GM18502 (cell line): ENCODE measurements around the gene TMC1.
"Not testable (repeated sequence)": the region's sequence is repeated elsewhere in the genome, so short reads cannot be mapped to it uniquely, and the experiment has no call there.

Source experiments
- ATAC-seq: cut with Tn5 transposase; IDR thresholded peaks from one replicate; pipeline ENCODE4 v1.9.1; 2021; ENCODE audit warnings: mild to moderate bottlenecking; ENCODE audit not compliant: unreplicated experiment, poor library complexity

Gene TMC1

DNA sequence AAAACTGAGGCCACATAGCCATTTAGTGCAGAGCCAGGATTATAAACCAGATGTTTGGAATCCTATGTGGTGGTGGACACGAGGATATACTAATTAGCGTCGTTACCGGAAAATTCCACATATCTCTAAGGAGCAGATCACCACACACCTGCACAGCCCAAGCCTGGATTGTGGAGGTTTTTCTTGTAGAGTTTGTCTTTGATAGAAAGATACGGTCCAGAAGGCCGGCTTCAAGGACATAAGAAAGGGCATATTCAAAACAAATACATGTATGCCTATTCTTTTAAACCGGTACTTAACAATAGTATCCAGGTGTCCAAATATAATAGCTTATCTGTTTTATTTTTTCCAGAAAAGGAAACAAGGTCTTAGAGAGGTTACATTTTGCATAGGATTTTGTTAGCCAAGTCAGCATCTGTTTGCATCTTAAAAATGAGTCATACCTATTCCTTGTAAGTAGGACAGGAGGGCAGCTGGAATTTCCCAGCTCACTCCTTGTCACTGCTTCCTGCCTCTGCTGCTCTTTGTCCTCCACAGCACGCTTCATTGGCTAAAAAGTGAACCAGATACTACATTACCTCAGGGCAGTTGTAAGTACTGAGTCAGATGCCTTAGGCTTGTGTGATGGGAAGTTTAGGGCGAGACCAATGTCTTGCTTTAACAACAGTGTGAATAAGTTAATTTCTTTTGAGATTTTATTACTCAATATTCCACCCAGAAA, 3.6 kb downstream of the TMC1 start:
- ATAC-seq = peak; percentile 43

DNA sequence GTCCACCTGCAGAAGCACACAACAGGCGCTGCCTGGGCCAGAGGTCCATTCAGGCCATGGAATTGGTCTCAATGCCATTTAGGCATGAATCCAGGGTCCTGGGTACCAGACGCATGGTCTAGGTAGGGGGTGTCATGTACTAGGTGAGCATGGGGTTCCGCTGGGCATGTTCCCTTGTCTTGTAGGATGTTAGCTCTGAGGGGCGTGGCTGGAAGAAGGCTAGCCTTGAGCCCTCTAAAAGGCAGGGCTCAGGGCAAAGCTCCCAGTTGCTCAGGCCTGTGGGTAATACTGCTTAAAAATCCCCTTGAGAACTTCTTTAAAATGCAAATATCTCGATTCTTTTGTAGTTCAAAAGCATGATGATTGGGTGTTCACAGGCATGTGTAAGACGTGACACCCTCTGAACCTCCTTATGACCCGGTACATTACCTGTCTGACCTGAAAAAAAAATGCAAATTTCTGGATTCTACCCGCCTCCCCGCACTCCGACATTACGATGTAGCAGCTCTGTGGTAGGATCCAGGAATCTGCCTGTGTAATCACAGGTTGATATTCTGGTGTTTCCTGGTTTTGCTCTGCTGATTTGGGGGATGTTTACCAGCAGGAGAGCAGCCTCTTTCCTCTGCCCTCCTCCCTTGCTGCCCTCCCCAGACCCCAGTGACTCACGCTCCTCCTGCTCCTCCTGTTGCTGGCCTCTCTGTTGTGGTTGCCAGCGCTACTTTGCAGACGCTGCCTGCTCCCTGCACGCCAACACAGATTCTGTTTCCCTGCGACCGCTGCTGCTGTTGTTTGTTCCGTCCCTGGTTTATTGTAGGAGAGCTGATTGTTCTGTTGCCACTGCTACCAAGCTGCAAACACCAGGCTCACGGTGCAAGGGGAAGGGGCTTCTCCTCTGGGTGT, 5.7 kb downstream of the TMC1 start:
- peak; percentile 84 for ATAC-seq

DNA sequence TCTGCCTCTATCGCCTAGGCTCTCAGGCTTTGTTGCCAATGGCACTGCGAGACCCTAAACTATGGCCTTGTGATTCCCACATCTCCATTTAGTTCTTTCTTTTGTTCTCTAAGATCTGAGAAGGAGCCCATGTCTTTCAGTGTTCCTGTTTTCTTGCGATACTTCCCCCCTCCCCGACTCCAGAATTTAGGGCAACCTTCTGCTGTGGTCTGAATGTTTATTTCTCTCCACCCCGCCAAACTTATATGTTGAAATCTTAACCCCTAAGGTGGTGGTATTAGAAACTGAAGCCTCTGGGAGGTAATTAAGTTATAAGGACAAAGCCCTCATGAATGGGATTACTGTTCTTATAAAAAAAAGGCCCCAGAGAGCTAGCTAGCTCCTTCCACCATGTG, 6.4 kb downstream of the TMC1 start:
- ATAC-seq = no peak

DNA sequence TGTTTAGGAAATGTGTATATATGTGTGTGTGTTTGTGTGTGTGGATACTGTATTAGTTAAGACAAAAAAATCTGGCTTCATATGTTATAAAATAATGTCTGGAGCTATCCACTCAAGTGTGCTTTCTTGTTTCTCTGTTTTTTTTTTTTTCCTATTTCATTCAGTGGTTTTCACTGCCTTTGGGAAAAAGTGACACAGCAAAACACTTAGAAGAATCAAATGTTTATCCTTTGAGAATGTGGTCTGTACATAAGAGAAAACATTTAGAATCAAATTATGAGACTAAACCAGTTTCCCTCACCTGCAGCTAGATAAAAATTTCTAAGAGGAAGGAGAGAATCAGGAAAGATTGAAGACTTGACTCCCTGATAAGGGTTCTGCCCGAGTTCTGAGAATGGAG, 8.1 kb downstream of the TMC1 start:
- no peak for ATAC-seq

DNA sequence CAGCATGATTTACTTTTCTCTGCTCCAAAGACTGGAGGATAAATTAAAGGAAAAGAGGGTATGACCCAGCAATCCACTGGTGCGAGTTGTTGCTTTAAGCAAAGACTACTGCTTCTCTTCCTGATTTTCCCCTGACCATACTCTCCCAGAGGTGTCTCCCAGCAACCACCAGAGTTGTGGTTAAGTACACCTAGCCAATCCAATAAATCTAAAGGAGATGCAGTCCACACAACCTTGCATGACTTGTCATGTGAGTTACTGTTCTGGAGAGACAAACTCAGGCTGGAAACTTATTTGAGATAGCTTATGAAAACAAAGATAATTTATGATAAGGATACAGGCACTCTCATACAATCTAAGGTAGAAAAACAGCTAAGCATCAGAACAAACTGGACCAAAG, 11.9 kb downstream of the TMC1 start:
- no peak for ATAC-seq

DNA sequence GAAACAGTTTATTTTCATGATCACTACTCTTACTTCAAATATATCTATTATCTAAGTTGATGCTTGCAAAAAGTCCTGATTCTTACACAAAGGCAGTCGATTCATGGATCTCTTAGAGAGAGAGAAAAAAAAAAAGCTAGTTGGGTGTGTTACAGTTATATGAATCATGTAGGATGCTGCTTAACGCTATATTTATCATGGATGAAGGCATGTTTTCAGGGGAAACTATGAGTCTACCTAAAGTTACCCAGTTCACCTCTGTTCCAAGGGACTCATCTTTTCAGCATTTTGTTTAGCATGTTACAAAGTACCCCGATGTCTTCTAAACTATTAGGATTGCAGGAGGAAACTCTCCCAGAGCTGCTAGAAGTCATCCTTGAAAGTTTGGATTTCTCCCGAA, 13.5 kb downstream of the TMC1 start:
- ATAC-seq = no peak

DNA sequence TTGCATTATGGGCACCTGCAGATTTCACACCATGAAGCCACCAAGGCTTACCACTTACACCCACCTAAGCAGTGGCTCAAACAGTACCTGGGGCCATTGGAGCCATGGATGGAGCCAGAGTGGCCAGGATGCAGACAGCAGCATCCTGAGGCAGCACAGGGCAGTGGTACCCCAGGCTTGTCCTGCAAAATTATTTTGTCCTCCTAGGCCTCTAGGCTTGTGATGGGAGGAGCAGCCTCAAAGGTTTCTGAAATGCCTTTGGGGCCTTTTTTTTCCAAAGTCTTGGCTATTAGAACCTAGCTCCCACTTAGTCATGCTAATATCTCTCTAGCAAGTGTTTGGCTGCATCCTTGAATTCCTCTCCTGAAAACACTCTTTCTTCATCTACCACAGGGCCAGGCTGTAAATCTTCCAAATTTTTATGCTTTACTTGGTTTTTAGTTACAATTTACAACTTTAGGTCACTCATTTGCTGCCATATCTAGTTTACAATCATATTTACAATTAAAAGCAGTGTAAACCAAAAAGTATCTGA, 15.7 kb downstream of the TMC1 start:
- no peak for ATAC-seq

DNA sequence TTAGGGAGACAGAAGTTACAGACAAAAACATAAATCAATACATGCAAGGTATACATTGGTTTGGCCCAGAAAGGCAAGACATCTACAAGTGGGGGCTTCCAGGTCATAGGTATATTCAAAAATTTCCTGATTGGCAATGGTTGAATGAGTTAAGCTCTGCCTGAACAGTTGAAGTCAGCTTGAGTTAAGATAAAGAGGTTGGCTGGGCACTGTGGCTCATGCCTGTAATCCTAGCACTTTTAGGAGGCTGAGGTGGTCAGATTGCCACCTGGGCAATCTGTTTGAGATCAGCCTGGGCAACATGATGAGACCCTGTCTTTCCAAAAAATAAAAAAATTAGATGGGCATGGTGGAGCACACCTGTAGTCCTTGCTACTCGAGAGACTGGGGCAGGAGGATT, 16.3 kb downstream of the TMC1 start:
- no peak for ATAC-seq

DNA sequence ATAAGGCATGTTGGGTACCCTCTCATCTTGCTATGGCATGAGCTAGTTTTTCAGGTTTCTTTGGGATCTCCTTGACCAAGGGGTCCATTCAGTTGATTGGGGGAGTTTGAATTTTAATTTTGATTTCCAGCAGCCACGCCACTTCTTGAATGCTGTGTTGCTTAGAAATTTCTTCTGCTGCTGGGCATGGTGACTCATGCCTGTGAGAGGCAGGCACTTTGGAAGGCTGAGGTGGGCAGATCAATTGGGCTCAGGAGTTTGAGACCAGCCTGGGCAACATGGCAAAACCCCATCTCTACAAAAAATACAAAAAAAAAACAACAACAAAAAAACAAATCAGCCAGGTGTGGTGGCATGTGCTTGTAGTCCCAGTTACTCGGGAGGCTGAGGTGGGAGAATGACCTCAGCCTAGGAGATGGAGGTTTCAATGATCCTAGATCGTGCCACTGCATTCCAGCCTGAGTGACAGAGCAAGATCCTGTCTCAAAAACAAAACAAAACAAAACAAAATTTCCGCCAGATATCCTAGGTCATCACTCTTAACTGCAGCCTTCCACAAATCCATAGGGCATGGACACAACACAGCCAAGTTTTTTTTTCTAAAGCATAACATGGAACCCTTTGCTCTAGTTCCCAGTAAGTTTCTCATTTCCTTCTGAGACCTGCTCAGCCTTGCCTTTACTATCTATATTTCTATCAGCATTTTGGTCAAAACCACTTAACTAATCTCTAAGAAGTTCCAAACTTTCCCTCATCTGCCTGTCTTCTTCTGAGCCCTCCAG, 17.7 kb downstream of the TMC1 start:
- ATAC-seq = no peak

DNA sequence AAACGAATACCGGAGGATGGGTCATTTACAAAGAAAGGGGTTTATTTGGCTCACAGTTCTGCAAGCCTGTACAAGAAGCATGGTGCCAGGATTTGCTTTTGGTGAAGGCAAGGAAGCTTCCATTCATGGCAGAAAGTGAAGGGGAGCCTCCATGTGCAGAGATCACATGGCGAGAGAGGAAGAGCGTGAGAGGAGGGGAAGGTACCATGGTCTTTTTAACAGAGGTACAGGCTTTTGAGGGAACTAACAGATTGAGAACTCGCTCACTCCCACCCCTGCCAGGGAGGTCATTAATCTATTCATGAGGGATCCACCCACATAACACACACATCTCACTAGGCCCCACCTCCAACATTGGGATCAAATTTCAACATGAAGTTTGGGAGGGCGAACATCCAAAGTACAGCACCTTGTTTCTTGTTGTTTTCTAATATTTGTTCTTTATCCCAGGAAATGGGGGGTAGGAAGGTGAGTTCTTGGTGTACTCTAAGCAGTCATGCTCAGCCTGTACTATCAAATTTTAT, 18.5 kb downstream of the TMC1 start:
- no peak for ATAC-seq

DNA sequence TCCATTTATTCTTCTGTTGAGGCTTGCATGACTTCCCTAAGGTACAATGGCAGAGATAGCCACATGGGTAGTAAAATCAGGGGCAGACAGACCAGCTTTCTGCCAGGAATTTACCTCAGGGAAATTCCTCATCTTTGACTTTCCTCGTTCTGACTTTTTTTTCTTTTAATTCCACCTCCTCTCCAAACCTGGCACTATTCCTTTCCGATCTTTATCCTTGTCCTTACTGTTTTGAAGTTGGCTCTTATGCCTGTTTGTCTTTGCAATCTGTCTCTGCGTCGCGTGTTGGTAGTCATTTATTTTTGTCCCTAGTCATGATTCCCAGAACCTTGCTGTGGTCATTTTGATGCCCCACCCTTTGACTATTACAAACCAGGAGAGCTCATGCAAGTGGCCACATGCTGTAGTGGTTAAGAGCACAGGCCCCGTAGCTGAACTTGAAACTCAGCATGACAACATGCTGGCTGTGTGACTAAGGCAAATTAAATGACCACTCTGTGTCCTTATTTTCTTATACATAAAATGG, 19.0 kb downstream of the TMC1 start:
- ATAC-seq = no peak

DNA sequence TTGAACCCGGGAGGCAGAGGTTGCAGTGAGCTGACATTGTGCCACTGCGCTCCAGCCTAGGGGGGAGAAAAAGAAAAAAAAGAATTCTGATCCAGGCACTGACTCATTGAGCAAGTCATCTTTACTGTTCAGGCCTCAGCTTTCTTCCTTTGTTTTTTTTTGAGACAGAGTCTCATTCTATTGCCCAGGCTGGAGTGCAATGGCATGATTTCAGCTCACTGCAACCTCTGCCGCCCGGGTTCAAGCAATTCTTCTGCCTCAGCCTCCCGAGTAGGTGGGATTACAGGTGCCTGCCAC, 21.1 kb downstream of the TMC1 start:
- not testable (repeated sequence) for ATAC-seq

DNA sequence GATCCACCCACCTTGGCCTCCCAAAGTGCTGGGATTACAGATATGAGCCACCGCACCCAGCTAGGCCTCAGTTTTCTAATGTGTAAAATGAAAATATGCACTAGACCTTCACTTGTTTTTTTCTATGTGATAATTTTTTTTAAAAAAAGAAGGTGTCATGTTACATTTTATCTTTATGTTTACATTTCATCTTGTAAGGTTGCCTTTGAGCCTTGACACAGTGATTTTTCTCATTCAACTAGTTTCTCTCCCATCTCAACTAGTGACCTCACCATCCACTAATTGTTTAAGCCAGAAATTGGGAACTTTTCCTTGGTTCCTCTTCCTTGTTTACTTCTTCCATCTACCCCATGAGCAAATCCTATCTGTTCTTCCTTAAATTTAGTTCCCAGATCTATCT, 21.5 kb downstream of the TMC1 start:
- no peak for ATAC-seq

DNA sequence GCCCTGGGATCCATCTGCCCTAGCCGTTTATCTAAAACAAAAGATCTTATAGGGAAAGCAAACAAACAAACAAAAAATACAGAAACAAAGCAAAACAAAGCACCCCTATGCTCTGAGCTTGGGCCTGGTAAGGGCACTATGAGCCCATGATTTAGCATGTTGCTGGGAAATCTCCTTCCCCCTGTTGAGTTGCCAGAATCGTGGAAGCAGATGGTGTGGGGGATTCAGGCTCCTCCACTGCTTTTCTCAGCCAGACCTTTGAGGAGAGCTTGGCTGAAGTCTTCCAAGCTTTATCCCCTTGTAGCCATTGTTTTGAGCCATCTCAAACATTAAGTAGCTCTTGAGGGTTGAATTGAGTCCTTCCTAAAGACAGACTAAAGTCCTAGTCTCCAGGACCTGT, 29.9 kb downstream of the TMC1 start:
- ATAC-seq = no peak

DNA sequence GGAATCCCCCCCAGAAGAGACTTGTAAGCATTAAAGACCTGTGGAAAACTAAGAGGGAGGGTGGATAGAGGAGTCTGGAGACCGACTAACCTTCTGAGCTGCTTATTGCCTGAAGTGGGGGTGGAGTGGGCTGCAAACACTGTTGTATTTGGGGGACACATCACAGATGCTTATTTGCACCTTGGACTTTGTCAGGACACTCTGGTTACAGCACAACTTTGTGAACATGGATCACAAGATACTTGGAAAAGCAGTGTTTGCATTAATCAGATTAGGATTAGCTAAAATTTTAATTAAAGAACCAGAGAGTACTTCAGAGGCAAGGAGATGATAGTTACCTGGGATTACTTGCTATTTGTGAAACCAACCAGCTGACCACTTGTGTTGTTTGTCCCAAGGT, 30.9 kb downstream of the TMC1 start:
- ATAC-seq = no peak

DNA sequence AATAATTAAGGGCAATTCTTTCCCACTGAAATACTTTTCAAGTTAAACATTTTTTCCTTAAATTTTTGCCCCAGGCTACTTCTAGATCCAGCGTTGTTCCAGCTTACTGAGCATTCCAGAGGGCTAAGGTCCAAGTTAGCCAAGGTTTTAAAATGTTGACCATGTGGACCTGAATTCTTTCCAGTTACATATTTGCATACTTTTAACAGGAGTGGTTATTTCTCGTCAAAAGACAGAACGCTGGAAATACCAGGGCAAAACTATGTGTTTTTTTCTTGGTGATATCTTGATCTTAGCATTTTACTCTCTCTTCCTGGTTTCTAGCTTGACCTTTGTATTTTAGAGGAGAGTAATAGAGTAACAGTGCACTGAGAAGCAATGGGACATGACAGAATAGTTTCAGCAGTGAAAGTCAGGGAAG, 32.8 kb downstream of the TMC1 start:
- ATAC-seq = no peak

DNA sequence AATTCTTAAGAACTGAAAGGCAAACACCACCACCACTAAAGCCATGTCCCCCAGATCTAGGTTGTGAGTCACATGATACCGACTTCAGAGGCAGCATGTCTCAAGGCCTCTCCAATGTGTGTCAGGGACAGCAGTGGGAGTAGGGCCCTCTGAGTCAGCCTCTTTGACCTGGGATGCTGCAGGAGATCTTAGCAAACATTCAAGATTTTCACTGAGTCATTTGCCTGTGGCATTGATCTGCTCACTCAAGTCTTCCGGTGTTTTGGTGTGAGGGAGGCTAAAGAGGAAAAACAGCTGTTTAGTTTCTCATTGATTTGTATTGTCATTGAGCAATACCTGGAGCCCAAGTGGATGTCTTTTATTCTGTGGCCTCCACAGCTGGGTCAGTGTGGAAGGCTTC, 36.1 kb downstream of the TMC1 start:
- ATAC-seq = peak; percentile 58

DNA sequence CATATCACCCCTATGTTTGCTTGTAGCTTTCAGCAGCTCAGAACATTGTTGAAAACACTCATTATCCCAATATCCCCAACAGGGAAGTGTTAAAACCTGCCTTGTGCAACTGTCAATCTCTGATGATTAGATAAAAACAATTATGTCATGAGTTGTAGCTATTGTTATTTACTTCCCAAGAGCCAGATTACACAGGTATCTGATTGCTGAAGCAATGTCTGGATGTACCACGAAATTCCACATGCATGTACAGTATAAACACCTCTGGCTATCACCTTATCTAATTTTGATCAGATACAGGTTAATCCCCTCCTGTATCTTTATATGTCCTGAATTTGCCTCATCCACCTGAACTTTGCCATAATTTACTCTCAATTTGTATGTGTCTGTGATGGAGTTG, 38.7 kb downstream of the TMC1 start:
- no peak for ATAC-seq

DNA sequence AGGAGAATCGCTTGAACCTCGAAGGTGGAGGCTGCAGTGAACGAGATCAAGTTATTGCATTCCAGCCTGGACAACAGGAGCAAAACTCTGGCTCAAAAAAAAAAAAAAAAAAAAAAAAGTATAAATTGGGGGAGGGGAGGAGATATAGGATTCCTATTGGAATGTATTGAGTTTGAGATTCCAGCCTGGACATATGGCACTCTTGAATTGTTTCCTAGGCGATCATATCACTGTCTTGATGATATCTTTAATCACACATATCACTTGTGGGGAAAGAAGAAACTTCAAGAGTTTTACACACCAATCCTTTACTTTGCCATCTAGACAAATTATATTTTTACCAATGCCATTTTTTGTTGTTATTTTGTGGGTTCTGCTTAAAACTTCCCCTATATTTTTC, 42.4 kb downstream of the TMC1 start:
- ATAC-seq = no peak

DNA sequence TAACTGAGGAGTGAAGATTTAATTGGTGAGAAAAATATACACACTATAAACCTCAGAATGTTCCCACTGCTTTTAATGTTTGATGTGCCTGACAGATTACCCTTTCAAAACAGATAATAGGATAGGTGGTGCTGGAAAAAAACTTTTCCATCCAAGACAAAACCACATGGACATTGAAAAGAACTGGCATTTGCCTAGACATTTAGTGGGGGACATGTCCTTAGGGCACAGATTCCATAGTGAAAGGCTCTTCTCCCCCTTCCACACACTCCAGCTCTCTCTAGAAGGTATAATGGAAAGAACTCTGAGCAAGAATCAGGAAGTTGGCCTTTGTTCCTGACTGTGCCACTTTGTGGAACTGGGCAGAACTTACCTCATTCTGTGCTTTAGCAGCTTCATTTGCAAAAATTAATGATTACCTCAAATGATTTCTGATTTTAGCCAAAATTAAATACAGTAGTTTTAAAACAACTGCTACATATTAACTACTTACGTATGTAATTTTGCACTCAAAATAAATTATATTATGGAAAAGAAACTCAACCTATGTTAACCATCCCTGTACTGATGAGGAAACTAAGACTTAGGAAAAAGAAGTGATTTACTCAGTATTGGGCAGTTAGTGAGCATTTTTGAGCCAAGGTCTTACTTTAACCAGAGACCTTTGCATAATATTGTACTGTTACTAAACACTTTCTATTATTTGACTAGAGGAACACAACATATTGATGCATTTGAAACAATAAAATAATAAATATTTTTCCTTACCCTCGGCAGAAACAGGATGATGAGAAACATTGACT, 43.3 kb downstream of the TMC1 start:
- no peak for ATAC-seq
